ENCODE results near the gene CTDP1. TPM values are rescaled to one million over a fixed set of nuclear protein-coding genes. Genes with fewer than 3 reads are reported as not detected.

CTDP1 gene
- total RNA-seq, 2 experiments from 2014 or later: 11.9 to 15.4 TPM

- H3K36me3 ChIP-seq (ENCODE audit: insufficient read depth, low read length): no peaks in the 10 kb centered on the region
- no peaks in the 10 kb centered on the region for H3K79me2 ChIP-seq (ENCODE audit: insufficient read depth, low read depth, low read length)
- no peak overlapping the region for H3K4me3 ChIP-seq (ENCODE audit: low read depth, low read length, poor library complexity, severe bottlenecking)
- BruUV-seq (replicated peaks): no TSS peak
- H3K27ac ChIP-seq (ENCODE audit: low read depth, low read length, poor library complexity, severe bottlenecking): no peak overlapping the region
- H3K4me2 ChIP-seq (ENCODE audit: low read length): no peak overlapping the region
- peaks cover 22% of the 10 kb centered on the region for H3K4me1 ChIP-seq (ENCODE audit: insufficient read depth, low read length, poor library complexity, severe bottlenecking)
- H3K9me2 ChIP-seq (ENCODE audit: insufficient read depth, low read length): no peaks in the 10 kb centered on the region
- H2AFZ ChIP-seq (ENCODE audit: low read length): no peak overlapping the region
- TF ChIP-seq EZH2phosphoT487 (IDR thresholded peaks at IDR 0.05; ENCODE audit: borderline replicate concordance, low read depth, low read length) (no peak), CTCF (conservative IDR thresholded peaks at IDR 0.05; ENCODE audit: low read length) (no peak)
- H3K9me3 ChIP-seq (ENCODE audit: low read length): no peaks in the 10 kb centered on the region
- no peaks in the 10 kb centered on the region for H4K20me1 ChIP-seq (ENCODE audit: insufficient read depth, low read length)
- no peak for DNase-seq (ENCODE audit: low spot score)
- ChIA-PET POLR2A (no interaction called here), CTCF (ENCODE audit: unreplicated experiment) (no interaction called here)
- intact Hi-C loops (cut with micrococcal nuclease; ENCODE audit: unreplicated experiment): no loop called here
These were observed 122.7 kb downstream of the CTDP1 start for GRCh38 chr18:79802298-79802697.

GRCh38 chr18:79803611-79804051 lies 124.0 kb downstream of the CTDP1 start:
- POLR2A ChIA-PET: no interaction called here
- H3K9me2 ChIP-seq (ENCODE audit: insufficient read depth, low read length): no peaks in the 10 kb centered on the region
- H4K20me1 ChIP-seq (ENCODE audit: insufficient read depth, low read length): no peaks in the 10 kb centered on the region
- no peaks in the 10 kb centered on the region for H3K9me3 ChIP-seq (ENCODE audit: low read length)
- no peaks in the 10 kb centered on the region for H3K79me2 ChIP-seq (ENCODE audit: insufficient read depth, low read depth, low read length)
- no peak for DNase-seq (ENCODE audit: low spot score)
- H3K4me2 ChIP-seq (ENCODE audit: low read length): no peak overlapping the region
- BruUV-seq (replicated peaks): no TSS peak
- TF ChIP-seq CTCF (conservative IDR thresholded peaks at IDR 0.05; ENCODE audit: low read length): no peak
- no peak for TF ChIP-seq EZH2phosphoT487 (IDR thresholded peaks at IDR 0.05; ENCODE audit: borderline replicate concordance, low read depth, low read length)
- no peak overlapping the region for H3K4me3 ChIP-seq (ENCODE audit: low read depth, low read length, poor library complexity, severe bottlenecking)
- no peak overlapping the region for H2AFZ ChIP-seq (ENCODE audit: low read length)
- peaks cover 22% of the 10 kb centered on the region for H3K4me1 ChIP-seq (ENCODE audit: insufficient read depth, low read length, poor library complexity, severe bottlenecking)
- CTCF ChIA-PET (ENCODE audit: unreplicated experiment): no interaction called here
- intact Hi-C loops (cut with micrococcal nuclease; ENCODE audit: unreplicated experiment): no loop called here
- H3K36me3 ChIP-seq (ENCODE audit: insufficient read depth, low read length): no peaks in the 10 kb centered on the region
- no peak overlapping the region for H3K27ac ChIP-seq (ENCODE audit: low read depth, low read length, poor library complexity, severe bottlenecking)

Other genes with a start within 250 kb of the CTDP1 start
- gene KCNG2, start 118.1 kb downstream of the CTDP1 start, total RNA-seq (2014; rRNA removed; shearing (Covaris generic)): not detected in 2 replicates
- gene KCNG2, start 118.1 kb downstream of the CTDP1 start, total RNA-seq (2022): not detected in 2 replicates